Measurements from ENCODE around the gene STAT4.

The STAT4 gene

GRCh38 chr2:191030521-191031154 lies 120.2 kb downstream of the STAT4 start:
- in situ Hi-C loops (cut with HindIII; ENCODE audit: low pct_ligation_motif_present, low sequenced_read_pairs): no loop called here
- H3K36me3 ChIP-seq (replicated peaks): no peaks in the 10 kb centered on the region
- H3K4me3 ChIP-seq (ENCODE audit: low read depth, low read length): no peak overlapping the region
- TF ChIP-seq CTCF (IDR thresholded peaks at IDR 0.05; ENCODE audit: low read depth, low read length, missing control alignments): peak; percentile 74
- H3K27ac ChIP-seq: no peak overlapping the region
- no peaks in the 10 kb centered on the region for H3K27me3 ChIP-seq (replicated peaks)
- DNase-seq: peak; percentile 34

GRCh38 chr2:191029280-191029950 lies 121.4 kb downstream of the STAT4 start:
- no peaks in the 10 kb centered on the region for H3K36me3 ChIP-seq (replicated peaks)
- no peaks in the 10 kb centered on the region for H3K27me3 ChIP-seq (replicated peaks)
- TF ChIP-seq CTCF (IDR thresholded peaks at IDR 0.05; ENCODE audit: low read depth, low read length, missing control alignments): no peak
- in situ Hi-C loops (cut with HindIII; ENCODE audit: low pct_ligation_motif_present, low sequenced_read_pairs): no loop called here
- H3K27ac ChIP-seq: no peak overlapping the region
- H3K4me3 ChIP-seq (ENCODE audit: low read depth, low read length): no peak overlapping the region
- DNase-seq: no peak

- H3K27ac ChIP-seq: no peak overlapping the region
- H3K27me3 ChIP-seq (replicated peaks): no peaks in the 10 kb centered on the region
- DNase-seq: no peak
- in situ Hi-C loops (cut with HindIII; ENCODE audit: low pct_ligation_motif_present, low sequenced_read_pairs): no loop called here
- H3K4me3 ChIP-seq (ENCODE audit: low read depth, low read length): no peak overlapping the region
- no peaks in the 10 kb centered on the region for H3K36me3 ChIP-seq (replicated peaks)
- no peak for TF ChIP-seq CTCF (IDR thresholded peaks at IDR 0.05; ENCODE audit: low read depth, low read length, missing control alignments)
These were observed 124.4 kb downstream of the STAT4 start for GRCh38 chr2:191026377-191026776.

GRCh38 chr2:191025135-191025534 lies 125.7 kb downstream of the STAT4 start:
- H3K27ac ChIP-seq: no peak overlapping the region
- no peak overlapping the region for H3K4me3 ChIP-seq (ENCODE audit: low read depth, low read length)
- no peak for TF ChIP-seq CTCF (IDR thresholded peaks at IDR 0.05; ENCODE audit: low read depth, low read length, missing control alignments)
- DNase-seq: no peak
- H3K27me3 ChIP-seq (replicated peaks): no peaks in the 10 kb centered on the region
- in situ Hi-C loops (cut with HindIII; ENCODE audit: low pct_ligation_motif_present, low sequenced_read_pairs): no loop called here
- no peaks in the 10 kb centered on the region for H3K36me3 ChIP-seq (replicated peaks)

- Histone ChIP-seq H3K27ac (no peak overlapping the region), H3K36me3 (replicated peaks) (no peaks in the 10 kb centered on the region), H3K27me3 (replicated peaks) (no peaks in the 10 kb centered on the region), H3K4me3 (ENCODE audit: low read depth, low read length) (no peak overlapping the region)
- in situ Hi-C loops (cut with HindIII; ENCODE audit: low pct_ligation_motif_present, low sequenced_read_pairs): no loop called here
- TF ChIP-seq CTCF (IDR thresholded peaks at IDR 0.05; ENCODE audit: low read depth, low read length, missing control alignments): no peak
- no peak for DNase-seq
These were observed 127.5 kb downstream of the STAT4 start for GRCh38 chr2:191023235-191023679.
